Stimulated activated CD8-positive, alpha-beta memory T cell treated with anti-CD3 and anti-CD28 coated beads, Interleukin-12 subunit alpha, Interleukin-12 subunit beta, amount 100 ng/mL, for 4 hours (primary cell): Measurements from ENCODE around the gene CELSR2.

Experiments
- DNase-seq: peaks from one replicate; pipeline ENCODE4 v3.0.0-alpha.2; 2020; ENCODE audit warnings: low read depth

Gene CELSR2

DNA sequence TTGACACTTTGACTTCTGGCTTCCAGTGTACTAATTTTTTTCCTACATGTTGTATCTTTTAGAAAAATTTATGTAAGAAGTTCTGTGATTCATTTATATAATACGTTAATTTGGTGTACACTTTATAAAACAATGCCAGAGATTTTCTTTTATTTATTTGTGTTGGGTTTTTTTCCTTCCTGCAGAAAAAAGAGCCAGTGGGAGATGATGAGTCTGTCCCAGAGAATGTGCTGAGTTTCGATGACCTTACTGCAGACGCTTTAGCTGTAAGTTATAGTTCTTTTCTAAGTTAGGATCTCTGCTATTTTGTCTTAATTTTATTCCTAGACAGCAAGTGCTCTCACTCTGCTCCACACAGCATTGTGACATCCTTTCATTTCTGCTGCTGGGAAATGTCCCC lies 21.2 kb upstream of the CELSR2 start:
- no peak for DNase-seq

DNA sequence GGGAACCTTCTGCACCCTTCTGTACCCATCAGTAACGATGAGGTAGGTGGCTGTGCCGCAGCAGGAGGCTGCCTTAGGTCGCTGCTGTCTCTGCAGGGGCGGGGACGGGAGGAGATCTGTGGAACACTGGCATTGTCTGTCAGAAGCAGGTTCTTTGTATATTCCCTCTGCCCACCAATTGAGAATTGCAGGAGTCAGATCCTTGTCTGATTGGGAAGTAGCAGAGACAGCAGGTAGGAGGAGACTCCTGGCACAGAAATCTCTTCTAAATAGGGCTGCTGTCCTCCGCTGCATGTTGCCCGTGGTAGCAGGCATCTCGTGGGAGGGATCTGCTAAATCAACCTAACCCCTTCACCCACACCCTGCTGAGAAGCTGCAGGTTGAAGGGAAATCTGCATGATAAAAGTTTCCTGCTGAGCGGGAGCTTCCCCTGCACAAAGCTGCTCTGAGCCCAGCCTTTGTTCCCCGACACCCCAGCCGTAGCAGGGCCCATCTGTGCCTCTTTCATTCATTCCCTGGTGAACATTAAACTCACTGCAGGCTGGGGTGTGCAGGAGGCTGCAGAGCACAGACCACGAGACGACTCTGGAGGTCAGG lies 19.7 kb upstream of the CELSR2 start:
- DNase-seq: no peak

DNA sequence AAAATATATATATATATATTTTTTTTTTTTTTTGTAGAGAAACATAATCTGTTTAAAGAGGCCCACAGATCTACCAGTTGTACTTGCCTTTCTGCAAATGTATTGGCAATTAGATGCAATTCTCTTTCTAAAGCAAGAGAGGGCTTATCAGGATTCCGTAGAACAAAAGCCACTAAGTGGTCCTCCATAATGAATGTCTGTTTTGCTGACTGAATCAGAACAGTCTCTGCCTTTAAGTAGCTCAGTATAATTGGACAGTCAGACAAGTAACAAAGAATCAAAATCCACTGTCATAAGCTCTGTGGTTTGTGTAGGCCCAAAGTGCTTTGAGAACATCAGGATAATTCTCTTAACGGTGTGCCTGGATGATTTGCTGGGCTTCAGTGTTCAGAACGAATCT lies 18.3 kb upstream of the CELSR2 start:
- no peak for DNase-seq

DNA sequence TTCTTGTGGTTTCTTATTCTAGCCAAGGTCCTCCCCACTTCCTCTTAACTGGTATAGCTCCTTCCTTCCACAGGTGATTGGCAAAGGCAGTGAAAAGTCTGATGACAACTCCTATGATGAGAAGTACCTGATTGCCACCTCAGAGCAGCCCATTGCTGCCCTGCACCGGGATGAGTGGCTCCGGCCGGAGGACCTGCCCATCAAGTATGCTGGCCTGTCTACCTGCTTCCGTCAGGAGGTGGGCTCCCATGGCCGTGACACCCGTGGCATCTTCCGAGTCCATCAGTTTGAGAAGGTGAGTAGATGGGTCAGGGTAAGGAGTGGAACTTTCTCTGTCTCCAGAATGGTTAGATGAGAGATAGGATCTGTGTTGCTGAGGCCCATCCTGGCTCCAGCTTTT lies 14.2 kb upstream of the CELSR2 start:
- no peak for DNase-seq

DNA sequence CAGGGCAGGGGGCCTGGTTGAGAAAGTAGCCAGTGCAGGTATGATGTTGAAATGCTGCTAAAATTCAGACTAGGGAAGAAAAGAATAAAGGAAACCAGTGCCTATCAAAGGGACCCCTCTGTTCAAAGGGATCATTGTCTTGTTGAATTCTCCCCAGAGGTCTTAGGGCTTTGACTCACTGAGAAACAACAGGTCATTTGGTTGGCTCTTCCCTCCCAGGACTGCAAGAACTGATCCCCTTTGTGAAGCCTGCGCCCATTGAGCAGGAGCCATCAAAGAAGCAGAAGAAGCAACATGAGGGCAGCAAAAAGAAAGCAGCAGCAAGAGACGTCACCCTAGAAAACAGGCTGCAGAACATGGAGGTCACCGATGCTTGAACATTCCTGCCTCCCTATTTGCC lies 11.8 kb upstream of the CELSR2 start:
- no peak for DNase-seq

DNA sequence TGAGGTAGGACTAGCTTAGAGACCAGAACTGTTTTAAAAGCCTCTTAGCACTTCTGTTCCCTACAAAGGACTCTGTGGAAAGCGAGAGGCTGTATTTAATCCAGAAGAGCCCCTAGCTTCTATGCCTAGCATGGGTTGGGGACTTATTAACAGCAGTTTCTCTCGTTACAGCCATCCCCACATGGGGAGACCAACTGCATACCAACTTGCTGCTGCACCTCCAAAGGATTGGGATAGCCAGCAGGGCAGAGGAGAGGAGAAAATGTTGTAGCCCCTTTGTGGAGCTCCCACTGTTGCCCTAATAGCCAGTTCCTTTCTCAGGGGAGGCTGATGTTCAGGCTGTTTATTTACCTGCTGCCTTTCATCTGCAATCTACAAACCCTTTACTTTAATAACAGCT lies 11.0 kb upstream of the CELSR2 start:
- no peak for DNase-seq

DNA sequence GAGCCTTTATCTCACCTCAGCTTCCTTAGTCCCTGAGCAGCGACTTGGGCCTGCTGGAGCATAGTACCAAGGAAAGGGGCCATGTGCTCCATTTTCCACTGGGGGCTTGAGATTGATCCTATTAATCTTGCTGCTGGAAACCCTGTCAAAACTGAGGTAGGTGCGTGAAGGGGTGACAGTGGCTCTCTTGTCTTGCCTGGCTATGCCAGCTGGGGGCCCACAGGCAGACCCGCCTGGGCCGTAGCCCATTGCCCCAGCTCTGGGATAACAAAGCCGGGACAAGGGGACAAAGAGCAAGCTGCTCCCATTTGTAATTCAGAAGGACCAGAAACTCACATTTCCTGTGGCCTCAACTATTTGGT lies 10.3 kb upstream of the CELSR2 start:
- no peak for DNase-seq

DNA sequence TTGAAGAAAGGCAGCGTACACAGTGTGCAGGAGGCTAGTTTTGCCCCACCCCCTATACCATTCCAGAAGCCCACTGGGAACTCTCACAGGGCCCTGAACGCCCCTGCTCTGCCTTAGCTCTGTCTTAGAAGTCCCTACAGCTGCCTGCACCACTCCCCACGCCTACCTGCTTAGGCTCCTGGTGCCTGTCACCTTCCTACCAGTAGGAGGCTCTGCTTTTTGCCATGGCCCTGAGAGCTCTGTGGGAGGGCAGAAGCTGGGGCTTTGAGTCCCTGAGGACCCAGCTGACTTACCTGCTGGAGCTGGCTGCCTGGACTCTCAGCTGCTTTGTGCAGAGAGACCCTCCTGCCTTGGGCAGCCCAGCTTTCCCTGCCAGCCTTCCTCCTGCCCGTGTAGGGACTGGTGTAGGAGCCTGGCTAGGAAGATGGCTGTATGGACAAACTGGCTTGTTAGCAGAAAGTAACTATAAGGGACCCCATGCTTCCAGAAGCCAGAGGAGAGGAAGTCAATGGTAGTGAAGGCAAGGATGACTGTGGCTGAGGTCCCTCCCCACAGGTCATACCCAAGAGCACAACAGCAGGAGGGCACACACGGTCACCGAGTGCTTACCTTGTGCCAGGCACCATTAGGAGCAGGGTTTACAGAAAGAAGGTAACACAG lies 9.8 kb upstream of the CELSR2 start:
- no peak for DNase-seq

DNA sequence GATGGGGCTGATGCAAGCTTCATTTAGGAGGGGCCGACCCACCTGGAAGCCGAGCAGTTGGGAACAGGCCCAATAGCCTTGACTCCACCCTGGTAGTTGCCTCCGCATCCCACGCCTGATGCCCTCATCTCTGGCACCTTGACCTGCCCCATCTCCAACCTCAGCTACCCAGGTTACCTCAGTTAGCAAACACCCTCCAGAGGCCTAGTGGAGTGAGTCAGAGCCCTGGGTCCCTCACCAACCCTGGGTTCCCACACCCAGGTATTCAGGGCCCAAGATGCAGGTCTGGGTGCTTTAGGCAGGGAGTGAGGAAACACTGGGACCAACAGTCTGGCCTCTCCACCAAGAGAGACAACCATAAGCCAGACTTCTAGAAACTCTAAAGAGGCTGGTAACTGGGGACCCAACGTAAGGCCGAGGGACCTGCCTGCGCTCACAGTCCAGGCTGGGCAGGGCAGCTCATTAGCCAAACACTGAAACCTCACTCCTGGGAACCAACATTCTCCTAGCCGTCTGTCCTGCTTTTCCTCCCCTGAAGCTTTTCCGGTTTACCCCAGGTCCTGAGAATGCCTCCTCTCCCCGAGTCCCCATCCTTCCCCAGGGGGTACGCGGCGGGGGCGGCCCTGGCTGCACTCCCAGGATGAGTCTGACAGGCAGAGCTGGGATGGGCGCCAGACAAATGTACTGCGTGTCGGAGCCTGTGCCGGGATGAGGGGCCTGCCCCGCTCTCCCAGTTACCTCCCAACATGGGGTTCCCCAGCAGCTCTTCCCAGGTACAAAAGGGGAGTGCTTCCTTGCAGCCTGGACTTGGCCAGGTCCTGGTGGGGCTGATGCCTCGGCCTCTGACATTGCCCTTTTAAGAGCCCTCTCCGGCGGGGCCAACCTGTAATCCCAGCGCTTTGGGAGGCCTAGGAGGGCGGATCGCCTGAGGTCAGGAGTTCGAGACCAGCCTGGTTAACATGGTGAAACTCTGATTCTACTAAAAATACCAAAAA lies 8.9 kb upstream of the CELSR2 start:
- no peak for DNase-seq

DNA sequence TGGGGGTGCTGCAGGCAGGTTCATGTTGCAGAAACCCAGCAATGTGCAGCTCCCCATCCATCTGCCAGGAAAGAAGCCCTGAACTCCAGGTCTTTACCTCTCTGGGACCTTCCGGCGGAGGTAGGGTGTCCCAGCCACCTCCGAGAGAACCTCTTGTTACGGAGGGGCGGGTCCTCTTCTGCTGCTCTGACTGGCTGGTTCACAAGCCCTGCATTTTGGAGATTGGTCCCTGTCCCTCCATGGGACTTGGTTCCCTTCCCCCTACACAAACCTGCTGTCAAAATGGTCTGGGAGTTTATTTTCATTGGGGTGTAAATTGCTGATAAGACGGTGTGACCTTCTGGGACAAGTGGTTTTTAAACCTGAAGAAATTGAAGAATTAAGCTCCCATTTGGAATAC lies 8.0 kb upstream of the CELSR2 start:
- DNase-seq: no peak

DNA sequence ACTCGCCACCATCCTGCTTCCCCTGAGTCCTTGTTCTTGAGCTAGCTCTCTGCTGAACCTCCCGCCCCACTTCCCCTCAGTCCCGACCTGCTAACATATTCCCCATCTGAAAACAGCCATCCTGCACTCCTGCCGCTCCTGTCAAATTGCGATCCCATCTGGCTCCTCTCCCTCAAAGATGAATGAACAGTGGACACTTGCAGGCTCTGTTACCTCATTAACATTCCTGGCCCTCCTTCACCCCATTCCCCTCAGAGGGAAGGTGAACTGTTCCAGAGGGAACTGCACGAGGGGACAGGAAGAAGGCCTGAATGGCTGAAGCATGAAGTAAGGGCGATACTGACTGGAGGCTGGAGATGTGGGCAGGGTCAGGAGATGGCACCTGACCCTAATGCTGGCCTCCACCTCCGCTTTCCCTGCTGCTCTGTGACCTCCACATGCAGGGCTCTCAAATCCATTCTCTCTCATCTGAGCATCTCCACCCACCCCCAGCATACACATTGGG lies 7.4 kb upstream of the CELSR2 start:
- DNase-seq: no peak

DNA sequence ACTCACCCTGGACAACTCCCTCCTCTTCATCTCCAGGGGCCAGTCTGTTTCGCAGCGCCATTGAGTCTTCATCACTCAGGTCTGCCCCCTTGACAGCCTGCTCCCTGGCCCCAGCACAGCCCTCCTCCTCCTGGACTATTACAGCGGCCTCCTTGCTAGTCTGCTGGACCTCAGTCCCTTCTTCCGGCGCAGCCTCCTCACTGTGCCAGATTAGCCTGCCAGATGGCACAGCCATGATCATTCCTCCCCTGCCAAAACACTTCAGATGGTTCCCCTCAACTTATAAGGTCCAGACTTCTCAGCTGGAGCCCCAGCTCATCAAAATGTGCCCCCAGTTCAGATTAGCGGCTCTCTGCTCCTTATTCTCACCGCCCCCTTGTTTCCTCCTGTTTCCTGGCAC lies 7.0 kb upstream of the CELSR2 start:
- DNase-seq: no peak

DNA sequence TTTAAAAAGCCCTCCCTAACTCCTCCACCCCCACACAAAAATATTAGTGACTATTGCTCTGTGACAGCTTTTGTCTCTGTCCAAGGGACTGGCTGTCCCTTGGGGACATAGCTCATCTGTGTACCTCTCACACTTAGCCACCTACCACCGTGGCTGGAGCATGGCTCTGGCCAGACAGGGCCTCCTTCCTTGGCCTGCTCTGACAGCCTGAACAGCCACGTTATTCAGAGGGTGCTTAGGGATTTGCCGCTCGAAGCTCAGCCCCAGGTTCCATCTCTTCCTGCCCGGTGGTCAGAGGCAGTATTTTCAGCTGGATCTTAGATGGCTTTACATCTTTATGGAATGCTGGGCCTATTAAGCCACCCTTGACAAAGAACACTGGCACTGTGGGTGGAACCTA lies 6.1 kb upstream of the CELSR2 start:
- no peak for DNase-seq

DNA sequence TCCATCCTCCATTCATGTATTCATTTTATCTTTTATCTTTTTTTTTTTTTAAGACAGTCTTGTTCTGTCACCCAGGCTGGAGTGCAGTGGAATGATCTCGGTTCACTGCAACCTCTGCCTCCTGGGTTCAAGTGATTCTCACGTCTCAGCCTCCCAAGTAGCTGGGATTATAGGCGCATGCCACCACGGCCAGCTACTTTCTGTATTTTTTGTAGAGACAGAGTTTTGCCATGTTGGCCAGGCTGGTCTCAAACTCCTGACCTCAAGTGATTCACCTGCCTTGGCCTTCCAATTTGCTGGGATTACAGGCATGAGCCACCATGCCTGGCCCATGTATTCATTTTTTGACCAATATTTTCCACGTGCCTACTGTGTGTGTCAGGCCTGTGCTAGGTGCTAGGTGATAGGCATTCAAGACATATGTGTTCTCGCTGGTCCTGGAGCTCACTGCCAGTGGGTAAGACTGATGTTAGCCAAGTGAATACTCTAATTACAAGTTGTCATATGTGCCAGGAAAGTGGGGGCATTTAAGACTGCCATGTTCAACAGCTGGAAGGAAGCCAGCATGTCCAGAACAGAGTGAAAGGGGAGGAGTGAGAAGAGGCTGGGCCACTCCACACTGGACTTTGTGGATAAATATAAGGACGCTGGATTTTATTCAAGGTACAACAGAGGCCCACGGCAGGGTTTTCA lies 5.3 kb upstream of the CELSR2 start:
- no peak for DNase-seq

DNA sequence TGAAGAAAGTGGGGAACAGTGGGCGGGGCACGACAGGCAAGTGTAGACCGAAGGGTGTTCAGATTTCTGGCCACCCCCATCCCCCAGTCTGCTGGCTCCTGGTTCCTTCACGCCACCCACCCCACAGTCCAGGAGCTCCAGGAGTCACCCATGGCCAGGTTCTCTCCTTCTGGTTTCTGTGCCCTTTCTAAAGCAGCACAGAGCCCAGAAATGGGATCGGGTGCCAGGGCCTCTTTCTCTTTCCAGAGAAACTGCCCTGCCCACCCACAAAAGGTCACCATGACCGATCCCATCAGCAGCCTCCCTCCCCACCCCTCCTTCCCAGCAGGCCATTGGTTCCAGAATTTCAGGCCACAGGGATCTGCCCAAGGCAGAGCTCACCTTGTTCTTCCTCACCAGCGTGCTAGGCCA lies 3.2 kb upstream of the CELSR2 start:
- DNase-seq: no peak

DNA sequence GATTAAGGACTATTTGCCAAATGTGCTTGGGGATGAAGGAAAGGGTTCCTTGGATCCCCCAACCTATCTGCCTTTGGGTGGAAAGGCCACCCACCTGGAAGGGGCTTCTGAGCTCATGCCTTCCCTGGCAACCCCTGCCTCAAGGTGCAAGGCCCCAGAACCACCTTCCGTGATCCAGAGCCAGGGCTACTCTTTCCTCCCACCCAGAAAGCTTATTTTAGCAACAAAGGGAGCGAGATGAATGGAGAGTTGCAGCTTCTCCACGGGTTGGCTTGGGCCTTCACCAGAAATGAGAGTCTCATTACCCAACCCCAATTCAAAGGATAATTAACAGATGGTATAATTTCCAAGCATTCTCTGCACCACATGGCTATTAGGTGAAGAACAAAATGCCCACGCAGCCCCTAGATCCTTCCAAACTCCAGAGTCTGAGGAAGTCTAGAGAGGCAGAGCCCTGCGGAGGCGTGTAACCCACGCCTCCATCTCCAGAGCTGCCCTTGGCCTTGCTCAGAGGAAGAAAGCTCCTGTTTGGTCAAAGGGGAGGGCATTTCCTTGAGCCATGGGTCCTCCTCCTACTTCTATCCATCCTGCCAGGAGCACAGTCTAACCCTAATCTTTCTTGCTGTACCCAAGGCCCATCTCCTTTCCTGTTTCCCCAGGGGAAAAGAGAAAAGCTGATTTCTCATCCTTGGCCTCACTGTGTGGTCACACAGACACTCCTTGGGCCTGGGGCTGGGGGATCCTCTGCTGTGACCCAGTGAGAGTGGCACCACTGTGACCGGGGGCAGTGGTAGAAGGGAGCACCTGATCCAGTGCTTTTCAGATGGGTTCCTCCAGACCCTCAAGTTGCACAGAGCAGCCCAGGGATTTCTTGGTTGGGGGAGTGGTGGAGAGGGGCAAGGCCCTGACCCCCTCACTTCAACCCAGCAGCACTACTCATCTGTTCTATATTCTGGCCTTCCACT lies 1.7 kb upstream of the CELSR2 start:
- no peak for DNase-seq

DNA sequence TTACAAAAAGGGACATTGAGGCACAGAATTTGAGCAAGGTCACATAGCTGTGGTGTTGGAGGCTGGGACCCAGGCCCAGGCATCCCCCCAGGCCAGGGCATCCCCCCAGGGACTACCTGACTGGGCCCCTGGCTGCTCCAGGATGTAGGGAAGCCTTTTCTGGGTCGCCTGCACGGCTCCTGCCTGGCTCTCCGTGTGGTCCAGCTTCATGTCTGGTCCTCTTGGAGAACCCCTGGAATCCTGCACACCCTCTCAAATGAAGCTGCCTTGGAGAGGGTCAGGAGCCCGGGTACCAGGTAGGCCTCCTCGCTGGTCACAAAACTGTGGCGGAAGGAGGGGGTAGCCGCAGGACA lies 919 bp upstream of the CELSR2 start:
- no peak for DNase-seq

DNA sequence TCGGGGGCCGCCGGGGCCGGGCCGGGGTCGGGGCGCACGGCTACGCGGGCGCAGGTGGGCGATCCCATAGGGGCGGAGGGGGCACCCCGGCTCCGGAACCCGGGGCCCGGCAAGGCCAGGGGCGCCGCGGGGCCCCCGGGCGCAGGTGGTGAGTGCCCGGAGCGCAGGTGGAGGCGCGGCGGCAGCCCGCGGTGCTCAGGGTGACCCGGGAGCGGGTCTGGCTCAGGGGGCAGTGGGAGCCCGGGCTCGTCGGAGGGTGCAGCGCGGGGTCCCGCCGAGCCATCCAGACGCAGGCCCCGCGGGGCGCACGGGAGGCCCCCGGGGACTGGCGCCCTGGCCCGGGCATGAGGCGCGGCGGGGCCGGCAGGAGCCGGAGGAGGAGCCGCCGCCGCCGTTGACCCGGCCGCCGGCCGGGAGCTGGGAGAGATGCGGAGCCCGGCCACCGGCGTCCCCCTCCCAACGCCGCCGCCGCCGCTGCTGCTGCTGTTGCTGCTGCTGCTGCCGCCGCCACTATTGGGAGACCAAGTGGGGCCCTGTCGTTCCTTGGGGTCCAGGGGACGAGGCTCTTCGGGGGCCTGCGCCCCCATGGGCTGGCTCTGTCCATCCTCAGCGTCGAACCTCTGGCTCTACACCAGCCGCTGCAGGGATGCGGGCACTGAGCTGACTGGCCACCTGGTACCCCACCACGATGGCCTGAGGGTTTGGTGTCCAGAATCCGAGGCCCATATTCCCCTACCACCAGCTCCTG lies 489 bp downstream of the CELSR2 start:
- no peak for DNase-seq

DNA sequence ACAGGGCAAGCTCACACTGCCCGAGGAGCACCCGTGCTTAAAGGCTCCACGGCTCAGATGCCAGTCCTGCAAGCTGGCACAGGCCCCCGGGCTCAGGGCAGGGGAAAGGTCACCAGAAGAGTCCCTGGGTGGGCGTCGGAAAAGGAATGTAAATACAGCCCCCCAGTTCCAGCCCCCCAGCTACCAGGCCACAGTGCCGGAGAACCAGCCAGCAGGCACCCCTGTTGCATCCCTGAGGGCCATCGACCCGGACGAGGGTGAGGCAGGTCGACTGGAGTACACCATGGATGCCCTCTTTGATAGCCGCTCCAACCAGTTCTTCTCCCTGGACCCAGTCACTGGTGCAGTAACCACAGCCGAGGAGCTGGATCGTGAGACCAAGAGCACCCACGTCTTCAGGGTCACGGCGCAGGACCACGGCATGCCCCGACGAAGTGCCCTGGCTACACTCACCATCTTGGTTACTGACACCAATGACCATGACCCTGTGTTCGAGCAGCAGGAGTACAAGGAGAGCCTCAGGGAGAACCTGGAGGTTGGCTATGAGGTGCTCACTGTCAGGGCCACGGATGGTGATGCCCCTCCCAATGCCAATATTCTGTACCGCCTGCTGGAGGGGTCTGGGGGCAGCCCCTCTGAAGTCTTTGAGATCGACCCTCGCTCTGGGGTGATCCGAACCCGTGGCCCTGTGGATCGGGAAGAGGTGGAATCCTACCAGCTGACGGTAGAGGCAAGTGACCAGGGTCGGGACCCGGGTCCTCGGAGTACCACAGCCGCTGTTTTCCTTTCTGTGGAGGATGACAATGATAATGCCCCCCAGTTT lies 1.3 kb downstream of the CELSR2 start:
- DNase-seq: no peak
